DND-41 (cell line): Measurements from ENCODE around the gene TMEFF1.

ENCODE experiments used
- ATAC-seq: fragments of 200-7000 bp; cut with Tn5 transposase; 3 replicates; pipeline ENCODE4 v1.9.1; 2021; ENCODE audit warnings: low read depth; ENCODE audit not compliant: insufficient read depth
- DNase-seq: peaks from one replicate; pipeline ENCODE4 v3.0.0-alpha.2; 2020
- H2AFZ ChIP-seq: 2 replicates; pipeline ENCODE4 v1.6.0; 2012; ENCODE audit warnings: low read depth, low read length
- H3K27ac ChIP-seq: 2 replicates; pipeline ENCODE4 v1.5.1; 2012; ENCODE audit warnings: low read length, inconsistent platforms
- H3K27me3 ChIP-seq: fragments of 200-600 bp; sonication (generic); 2 replicates; pipeline ENCODE4 v1.6.0; 2012; ENCODE audit warnings: low read length, mild to moderate bottlenecking, inconsistent platforms; ENCODE audit not compliant: insufficient read depth, poor library complexity
- H3K36me3 ChIP-seq: 2 replicates; pipeline ENCODE4 v1.5.1; 2012; ENCODE audit warnings: low read length, inconsistent platforms; ENCODE audit not compliant: insufficient read depth
- H3K4me1 ChIP-seq: 2 replicates; pipeline ENCODE4 v1.5.1; 2012; ENCODE audit warnings: mild to moderate bottlenecking, low read length; ENCODE audit not compliant: insufficient read depth
- H3K4me2 ChIP-seq: 2 replicates; pipeline ENCODE4 v1.6.0; 2012; ENCODE audit warnings: mild to moderate bottlenecking, moderate library complexity, low read length, inconsistent platforms; ENCODE audit not compliant: insufficient read depth
- H3K4me3 ChIP-seq, 2 experiments: fragments of 200-600 bp in 1 of 2; shearing (Covaris generic) in 1 of 2; 2 replicates each; pipeline ENCODE4 v1.5.1; 2012 to 2016; ENCODE audit warnings: inconsistent platforms in 2 of 2, low read length in 2 of 2, mild to moderate bottlenecking in 2 of 2, low read depth in 1 of 2, moderate library complexity in 1 of 2
- H3K79me2 ChIP-seq: 2 replicates; pipeline ENCODE4 v1.6.0; 2012; ENCODE audit warnings: low read length, inconsistent platforms; ENCODE audit not compliant: insufficient read depth
- H3K9ac ChIP-seq: 2 replicates; pipeline ENCODE4 v1.6.0; 2012; ENCODE audit warnings: low read depth, mild to moderate bottlenecking, inconsistent platforms, low read length, moderate library complexity
- H3K9me3 ChIP-seq: 2 replicates; pipeline ENCODE4 v1.5.1; 2012; ENCODE audit warnings: low read length, moderate library complexity, mild to moderate bottlenecking, inconsistent platforms; ENCODE audit not compliant: insufficient read depth, severe bottlenecking
- H4K20me1 ChIP-seq: 2 replicates; pipeline ENCODE4 v1.6.0; 2012; ENCODE audit warnings: low read length; ENCODE audit not compliant: insufficient read depth
- CTCF ChIP-seq: IDR thresholded peaks from 2 replicates; pipeline ENCODE4 v1.5.1; 2012; ENCODE audit warnings: borderline replicate concordance, low read length, moderate library complexity, mild to moderate bottlenecking; ENCODE audit not compliant: poor library complexity, severe bottlenecking; ENCODE audit errors: extremely low read depth
- EZH2 ChIP-seq: IDR thresholded peaks from 3 replicates; pipeline ENCODE4 v1.6.1; 2012; ENCODE audit warnings: borderline replicate concordance, low read depth, mild to moderate bottlenecking, moderate library complexity, low read length, inconsistent platforms; ENCODE audit not compliant: severe bottlenecking

The TMEFF1 gene

GRCh38 chr9:100595391-100596199, 122.6 kb downstream of the TMEFF1 start:
- Histone ChIP-seq H3K27ac (no peak overlapping the region), H3K4me3 (no peak overlapping the region), H2AFZ (no peak overlapping the region), H3K9me3 (no peaks in the 10 kb centered on the region), H3K9ac (no peak overlapping the region), H3K4me1 (no peaks in the 10 kb centered on the region), H3K36me3 (no peaks in the 10 kb centered on the region), H4K20me1 (no peaks in the 10 kb centered on the region), H3K4me2 (no peak overlapping the region), H3K79me2 (no peaks in the 10 kb centered on the region), H3K27me3 (no peaks in the 10 kb centered on the region)
- DNase-seq (peak; percentile 17), ATAC-seq (peak; percentile 72; the same call in 1 of the 3 replicates)
- TF ChIP-seq CTCF: peak; percentile 75
- no peak for TF ChIP-seq EZH2

- Histone ChIP-seq H3K9ac (no peak overlapping the region), H3K4me3 (no peak overlapping the region), H2AFZ (no peak overlapping the region), H3K4me1 (no peaks in the 10 kb centered on the region), H4K20me1 (no peaks in the 10 kb centered on the region), H3K4me2 (no peak overlapping the region), H3K27ac (no peak overlapping the region), H3K36me3 (no peaks in the 10 kb centered on the region), H3K79me2 (no peaks in the 10 kb centered on the region), H3K27me3 (no peaks in the 10 kb centered on the region), H3K9me3 (no peaks in the 10 kb centered on the region)
- TF ChIP-seq CTCF (no peak), EZH2 (no peak)
- ATAC-seq: no peak
- no peak for DNase-seq
These were observed 124.3 kb downstream of the TMEFF1 start for GRCh38 chr9:100597236-100597635.

- TF ChIP-seq CTCF: no peak
- no peak for TF ChIP-seq EZH2
- H3K27me3 ChIP-seq: no peaks in the 10 kb centered on the region
- H2AFZ ChIP-seq: no peak overlapping the region
- H3K4me3 ChIP-seq: no peak overlapping the region
- no peaks in the 10 kb centered on the region for H4K20me1 ChIP-seq
- H3K27ac ChIP-seq: no peak overlapping the region
- no peaks in the 10 kb centered on the region for H3K4me1 ChIP-seq
- no peaks in the 10 kb centered on the region for H3K36me3 ChIP-seq
- no peak for DNase-seq
- no peak overlapping the region for H3K9ac ChIP-seq
- H3K9me3 ChIP-seq: no peaks in the 10 kb centered on the region
- no peak overlapping the region for H3K4me2 ChIP-seq
- no peaks in the 10 kb centered on the region for H3K79me2 ChIP-seq
- ATAC-seq: no peak
These were observed 125.7 kb downstream of the TMEFF1 start for GRCh38 chr9:100598641-100599145.
